Measurements from ENCODE around the gene DPAGT1. TPM values are rescaled to one million over a fixed set of nuclear protein-coding genes. Genes with fewer than 3 reads are reported as not detected.
A peak's percentile ranks its signal among the peaks of the same experiment; 100 is the strongest.

Gene DPAGT1
- polyA plus RNA-seq, 1 experiment = 62.5 TPM

- Histone ChIP-seq H3K9me3 (ENCODE audit: control insufficient read depth, insufficient read depth, low read length) (no peaks in the 10 kb centered on the region; the same call in 1 of the 2 replicates), H3K27ac (ENCODE audit: low read depth, low read length) (peak within 1 kb of the TSS; percentile 70), H3K27me3 (ENCODE audit: control insufficient read depth, insufficient read depth, low read length) (no peaks in the 10 kb centered on the region), H3K4me3 (ENCODE audit: low read depth, low read length) (peak within 1 kb of the TSS; percentile 100)
- peak; percentile 97 for DNase-seq (ENCODE audit: low read depth, low spot score)
- CTCF ChIA-PET = interaction anchor here (0.6 to 1.2 kb wide), 9 partner anchors 17 to 573 kb away, joined by 3 to 6 read pairs (median 4); partner anchors contain the start of genes CBL and DPAGT1
- TF ChIP-seq, protein P1, sequence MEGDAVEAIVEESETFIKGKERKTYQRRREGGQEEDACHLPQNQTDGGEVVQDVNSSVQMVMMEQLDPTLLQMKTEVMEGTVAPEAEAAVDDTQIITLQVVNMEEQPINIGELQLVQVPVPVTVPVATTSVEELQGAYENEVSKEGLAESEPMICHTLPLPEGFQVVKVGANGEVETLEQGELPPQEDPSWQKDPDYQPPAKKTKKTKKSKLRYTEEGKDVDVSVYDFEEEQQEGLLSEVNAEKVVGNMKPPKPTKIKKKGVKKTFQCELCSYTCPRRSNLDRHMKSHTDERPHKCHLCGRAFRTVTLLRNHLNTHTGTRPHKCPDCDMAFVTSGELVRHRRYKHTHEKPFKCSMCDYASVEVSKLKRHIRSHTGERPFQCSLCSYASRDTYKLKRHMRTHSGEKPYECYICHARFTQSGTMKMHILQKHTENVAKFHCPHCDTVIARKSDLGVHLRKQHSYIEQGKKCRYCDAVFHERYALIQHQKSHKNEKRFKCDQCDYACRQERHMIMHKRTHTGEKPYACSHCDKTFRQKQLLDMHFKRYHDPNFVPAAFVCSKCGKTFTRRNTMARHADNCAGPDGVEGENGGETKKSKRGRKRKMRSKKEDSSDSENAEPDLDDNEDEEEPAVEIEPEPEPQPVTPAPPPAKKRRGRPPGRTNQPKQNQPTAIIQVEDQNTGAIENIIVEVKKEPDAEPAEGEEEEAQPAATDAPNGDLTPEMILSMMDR (IDR thresholded peaks at IDR 0.05; ENCODE audit: low read depth, low read length) = no peak
- POLR2A ChIA-PET = interaction anchor here (0.6 to 2.9 kb wide), 8 partner anchors 14 to 719 kb away, joined by 3 to 13 read pairs (median 4); partner anchors contain the start of genes C2CD2L, DPAGT1, MCAM and VPS11
Observed at GRCh38 chr11:119121008-119121810, 19.6 kb upstream of the DPAGT1 start, which contains the start of gene HINFP. HINFP (plus strand) TSS chr11:119121580; CDS start chr11:119126945, 5,365 bp downstream.

DNA sequence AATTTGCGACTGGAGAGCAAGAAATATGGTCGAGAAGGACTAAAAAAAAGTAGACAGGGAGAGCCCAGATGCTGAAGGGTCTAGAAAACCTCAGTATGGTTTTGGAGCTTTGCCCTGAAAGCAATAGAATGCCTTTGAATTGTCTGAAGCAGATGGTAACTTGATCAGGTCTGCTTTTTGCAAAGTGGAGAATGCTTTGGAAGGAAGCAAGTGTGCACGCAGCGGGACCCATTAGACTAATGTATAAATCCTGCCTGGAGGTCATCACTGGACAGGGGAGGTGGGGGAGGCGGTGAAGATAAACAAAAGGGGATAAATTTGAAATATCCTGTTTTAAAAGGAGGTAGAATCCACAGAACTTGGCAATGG lies 19.0 kb upstream of the DPAGT1 start:
- POLR2A ChIA-PET = interaction anchor here (0.5 to 2.9 kb wide), 4 partner anchors 13 to 53 kb away, joined by 3 to 13 read pairs (median 7); partner anchors contain the start of genes C2CD2L and VPS11
- peak; percentile 53 for DNase-seq (ENCODE audit: low read depth, low spot score)
- TF ChIP-seq, protein P1 (IDR thresholded peaks at IDR 0.05; ENCODE audit: low read depth, low read length) = no peak
- peak overlapping the region; percentile 64 for H3K4me3 ChIP-seq (ENCODE audit: low read depth, low read length)
- CTCF ChIA-PET = interaction anchor here (0.6 to 1.2 kb wide), 3 partner anchors 85 to 237 kb away, joined by 3 to 9 read pairs (median 4); partner anchors contain the start of gene CBL
- H3K9me3 ChIP-seq (ENCODE audit: control insufficient read depth, insufficient read depth, low read length) = no peaks in the 10 kb centered on the region; the same call in 1 of the 2 replicates
- no peaks in the 10 kb centered on the region for H3K27me3 ChIP-seq (ENCODE audit: control insufficient read depth, insufficient read depth, low read length)
- peak overlapping the region; percentile 70 for H3K27ac ChIP-seq (ENCODE audit: low read depth, low read length)

DNA sequence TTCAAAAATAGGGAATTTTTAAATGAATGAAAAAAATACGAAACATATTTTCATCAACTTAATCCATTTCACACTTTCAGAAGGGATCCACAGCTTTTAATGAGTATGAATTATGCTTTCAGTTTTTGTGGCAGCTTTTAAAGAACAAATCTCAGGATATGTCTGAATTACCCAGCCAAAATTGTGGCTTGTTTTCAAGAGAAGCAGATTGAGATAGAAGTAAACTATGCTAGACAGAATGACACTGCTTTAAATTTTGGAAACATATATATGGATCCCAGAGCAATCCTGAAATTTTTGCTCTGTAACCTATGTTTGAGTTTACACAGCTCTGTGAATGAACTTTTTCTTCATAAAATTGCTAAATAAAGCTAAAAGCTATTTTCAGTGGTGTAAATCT lies 17.3 kb upstream of the DPAGT1 start:
- TF ChIP-seq, protein P1 (IDR thresholded peaks at IDR 0.05; ENCODE audit: low read depth, low read length) = no peak
- Histone ChIP-seq H3K9me3 (ENCODE audit: control insufficient read depth, insufficient read depth, low read length) (no peaks in the 10 kb centered on the region; the same call in 1 of the 2 replicates), H3K4me3 (ENCODE audit: low read depth, low read length) (no peak overlapping the region), H3K27ac (ENCODE audit: low read depth, low read length) (no peak overlapping the region), H3K27me3 (ENCODE audit: control insufficient read depth, insufficient read depth, low read length) (no peaks in the 10 kb centered on the region)
- CTCF ChIA-PET = interaction anchor here (0.9 to 2.1 kb wide), 4 partner anchors 17 to 222 kb away, joined by 3 to 7 read pairs (median 4); partner anchors contain the start of genes C1QTNF5, CBL and DPAGT1
- no peak for DNase-seq (ENCODE audit: low read depth, low spot score)
- POLR2A ChIA-PET = interaction anchor here (2.9 kb wide), 1 partner anchor 12 kb away, joined by 11 read pairs; the partner anchor contains the start of gene C2CD2L

GRCh38 chr11:119118227-119118626 lies 16.6 kb upstream of the DPAGT1 start:
- POLR2A ChIA-PET = no interaction called here
- TF ChIP-seq, protein P1 (IDR thresholded peaks at IDR 0.05; ENCODE audit: low read depth, low read length) = no peak
- CTCF ChIA-PET = interaction anchor here (0.9 to 2.1 kb wide), 4 partner anchors 16 to 222 kb away, joined by 3 to 7 read pairs (median 4); partner anchors contain the start of genes C1QTNF5, CBL and DPAGT1
- Histone ChIP-seq H3K9me3 (ENCODE audit: control insufficient read depth, insufficient read depth, low read length) (no peaks in the 10 kb centered on the region; the same call in 1 of the 2 replicates), H3K4me3 (ENCODE audit: low read depth, low read length) (no peak overlapping the region), H3K27ac (ENCODE audit: low read depth, low read length) (no peak overlapping the region), H3K27me3 (ENCODE audit: control insufficient read depth, insufficient read depth, low read length) (no peaks in the 10 kb centered on the region)
- no peak for DNase-seq (ENCODE audit: low read depth, low spot score)

Data from AG04450 (cell line).